ENCODE data around the gene DNPEP.
"Not testable (repeated sequence)": the region's sequence is repeated elsewhere in the genome, so short reads cannot be mapped to it uniquely, and the experiment has no call there.

Gene DNPEP

DNA sequence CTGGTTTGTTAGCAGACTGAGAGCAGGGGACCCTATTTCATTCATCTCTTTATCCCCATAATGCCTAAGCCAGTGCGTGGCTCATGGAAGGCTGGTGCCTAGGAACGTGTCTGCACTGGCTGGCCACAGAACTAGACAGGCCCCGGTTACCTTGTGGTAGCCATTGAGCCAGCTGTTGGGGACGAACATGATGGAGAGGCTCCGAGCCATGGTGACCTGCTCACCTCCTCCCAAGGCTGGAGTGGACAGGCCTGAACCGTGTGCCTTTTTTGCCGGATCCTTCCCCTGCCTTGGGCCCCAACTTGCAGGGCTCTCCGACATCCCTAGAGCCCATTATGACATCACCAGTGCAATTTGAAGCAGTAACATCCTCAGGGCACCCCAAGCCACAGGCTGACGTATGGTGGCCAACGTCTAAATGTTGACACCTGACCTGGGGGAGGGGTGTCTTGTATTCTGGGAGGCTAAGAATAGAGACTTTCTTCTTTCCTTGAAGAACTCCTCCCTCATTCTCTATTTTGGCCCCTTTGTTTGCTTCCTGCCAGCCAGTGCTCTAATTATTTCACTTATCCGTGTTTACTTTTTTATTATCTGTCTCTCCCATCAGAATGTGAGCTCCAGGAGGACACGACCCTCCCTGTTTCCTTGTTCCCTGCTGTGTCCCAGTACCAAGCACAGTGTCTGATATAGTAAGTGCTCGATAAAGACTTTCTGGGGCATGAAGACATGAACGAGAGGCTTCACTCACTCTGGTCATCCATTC, 12.2 kb upstream of the DNPEP start:
- DNase-seq = no peak

DNA sequence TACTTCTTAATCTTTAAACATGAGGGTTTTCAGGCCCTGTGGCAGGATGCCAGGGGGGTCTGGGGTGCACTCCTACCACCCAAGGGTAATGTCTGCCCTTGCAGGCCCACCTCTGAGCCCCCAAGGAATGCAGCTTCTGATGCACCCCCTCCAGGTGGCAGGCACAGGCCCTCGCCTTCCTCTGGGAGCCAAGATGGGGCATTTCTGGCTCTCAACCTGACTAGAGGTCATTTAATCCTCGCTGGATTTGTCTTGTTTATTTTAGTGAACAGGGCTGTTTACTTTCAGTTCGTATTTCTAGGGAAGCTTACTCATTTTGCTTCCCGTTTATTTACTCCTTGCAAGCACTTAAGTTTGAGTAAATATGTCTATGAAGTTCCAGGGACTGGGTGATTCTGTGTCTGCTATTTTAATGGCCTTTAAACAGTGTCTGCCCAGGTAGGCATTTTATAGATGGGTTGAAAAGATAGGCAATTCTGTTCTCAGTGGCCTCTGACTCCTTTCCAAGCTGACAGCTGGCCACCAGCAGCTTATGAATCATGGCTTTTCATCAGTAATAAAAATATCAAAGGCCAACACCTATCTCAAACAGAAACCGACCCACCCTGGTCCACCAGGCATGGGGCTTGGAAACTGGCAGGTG, 11.1 kb upstream of the DNPEP start:
- DNase-seq = no peak

- no peak for DNase-seq
Observed at GRCh38 chr2:219396863-219397457, 9.2 kb upstream of the DNPEP start.

DNA sequence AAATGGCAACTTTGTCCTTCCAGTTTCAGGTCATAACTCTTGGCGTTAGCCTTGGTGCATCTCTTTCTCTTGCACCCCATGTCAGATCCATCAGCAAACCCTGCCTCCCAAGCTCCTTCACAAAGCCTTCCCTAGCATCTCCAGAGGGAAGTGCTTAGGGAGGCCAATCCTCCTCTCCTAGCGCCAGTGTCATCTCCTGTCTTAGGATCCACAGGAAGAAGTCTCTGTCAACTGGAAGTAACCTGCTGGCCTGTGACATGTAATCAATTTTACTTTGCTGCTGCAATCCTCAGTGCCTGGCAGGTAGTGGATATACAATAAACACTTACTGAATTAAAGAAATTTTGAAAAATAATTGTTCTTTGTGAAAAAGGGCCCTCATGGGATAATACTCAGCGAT, 7.9 kb upstream of the DNPEP start:
- no peak for DNase-seq

DNA sequence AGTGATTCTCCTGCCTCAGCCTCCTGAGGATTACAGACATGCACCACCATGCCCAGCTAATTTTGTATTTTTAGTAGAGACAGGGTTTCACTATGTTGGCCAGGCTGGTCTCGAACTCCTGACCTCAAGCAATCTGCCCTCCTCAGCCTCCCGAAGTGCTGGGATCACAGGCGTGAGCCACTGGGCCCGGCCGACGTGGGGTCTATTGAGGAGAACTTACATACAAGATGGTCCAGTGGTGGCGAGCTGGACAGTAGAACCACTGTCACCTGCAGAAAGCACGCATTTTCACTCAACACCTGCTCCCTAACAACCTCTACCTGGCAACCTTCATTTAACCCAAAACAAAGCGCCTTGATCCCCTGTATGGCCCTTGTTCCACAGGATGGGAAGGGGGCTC, 7.3 kb upstream of the DNPEP start:
- not testable (repeated sequence) for DNase-seq

DNA sequence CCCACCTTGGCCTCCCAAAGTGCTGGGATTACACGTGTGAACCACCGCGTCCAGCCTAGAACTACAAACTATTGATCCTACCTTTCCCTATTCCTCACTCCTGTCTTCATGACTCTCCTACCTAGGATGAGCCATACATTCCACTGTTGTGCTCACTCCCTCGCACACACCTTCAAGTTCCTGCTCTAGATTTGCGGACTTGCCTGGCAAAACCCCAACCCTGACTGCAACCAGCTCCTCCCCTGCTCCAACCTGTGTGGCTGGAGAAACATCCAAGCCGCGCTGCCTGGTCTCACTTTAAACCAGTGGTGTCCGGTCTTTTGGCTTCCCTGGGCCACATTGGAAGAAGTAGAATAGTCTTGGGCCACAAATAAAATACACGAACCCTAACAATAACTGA, 5.0 kb upstream of the DNPEP start:
- no peak for DNase-seq

DNA sequence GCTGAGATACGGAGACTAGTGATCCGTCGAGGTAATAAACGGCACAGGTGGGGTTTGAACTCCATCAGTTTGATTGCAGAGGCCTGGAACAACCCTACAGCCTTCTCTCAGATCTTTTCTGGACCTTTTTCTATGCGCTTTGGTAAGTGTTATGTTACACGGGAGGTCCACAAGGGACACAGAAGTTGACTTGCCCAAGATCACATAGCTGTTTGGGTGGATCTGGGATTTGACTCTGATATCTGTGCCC, 1.1 kb upstream of the DNPEP start:
- DNase-seq = no peak

- DNase-seq = peak; percentile 84
Observed at GRCh38 chr2:219388121-219388906, 602 bp upstream of the DNPEP start.

GRCh38 chr2:219386532-219387280, 1.0 kb downstream of the DNPEP start:
- no peak for DNase-seq

DNA sequence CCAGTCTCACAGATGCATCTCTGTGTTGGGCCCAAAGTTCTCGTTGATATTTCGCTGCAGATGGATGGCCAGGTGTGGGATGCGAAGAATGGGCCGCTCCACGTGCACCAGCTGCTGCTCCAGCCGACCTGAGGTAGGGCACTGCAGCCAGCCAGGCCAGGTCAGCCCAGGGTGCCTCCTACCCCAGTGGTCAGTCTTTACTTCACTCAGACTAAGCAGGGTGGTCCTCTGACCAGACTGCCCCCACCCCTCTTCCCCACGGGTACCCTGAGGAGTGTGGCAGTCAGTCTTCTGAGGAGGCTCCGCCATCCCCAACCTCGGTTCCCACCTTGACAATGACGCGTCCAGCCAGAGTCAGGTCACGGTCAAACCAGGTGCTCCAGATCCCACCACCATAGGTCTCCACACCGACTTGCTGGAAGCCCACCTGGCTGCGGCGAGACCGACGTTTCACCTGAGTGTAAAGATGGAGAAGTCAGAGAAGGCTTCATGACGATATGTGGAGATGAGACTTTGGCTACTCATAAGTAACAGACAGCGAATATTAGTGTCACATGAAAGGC, 1.7 kb downstream of the DNPEP start:
- no peak for DNase-seq

GRCh38 chr2:219384859-219385258, 2.9 kb downstream of the DNPEP start:
- no peak for DNase-seq

DNA sequence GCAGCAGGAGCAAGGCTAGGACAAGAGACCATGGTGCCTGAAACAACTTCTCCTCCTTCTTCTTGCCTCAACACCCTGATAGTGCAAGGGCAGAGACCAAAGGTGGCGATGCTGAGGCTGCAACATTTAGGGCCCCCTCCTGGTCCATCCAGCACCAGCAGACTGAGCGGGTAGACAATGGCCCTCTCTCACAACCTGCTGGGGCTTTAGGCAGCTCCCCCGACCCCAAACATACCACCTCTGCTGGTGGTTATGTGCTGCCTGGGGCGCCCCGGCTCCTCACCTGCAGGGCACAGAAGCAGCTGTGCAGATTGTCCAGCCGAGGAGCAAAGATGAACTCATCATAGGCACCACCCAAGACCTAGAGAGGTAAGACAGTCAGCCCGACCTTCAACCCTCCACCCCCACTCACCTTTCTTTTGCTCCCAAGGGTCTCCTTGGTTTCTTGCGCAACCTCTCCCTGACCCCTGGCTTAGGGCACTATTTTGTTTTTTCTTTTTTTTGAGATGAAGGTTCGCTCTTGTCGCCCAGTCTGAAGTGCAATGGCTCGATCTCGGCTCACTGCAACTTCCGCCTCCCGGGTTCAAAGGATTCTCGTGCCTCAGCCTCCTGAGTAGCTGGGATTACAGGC, 3.5 kb downstream of the DNPEP start:
- DNase-seq = no peak

- no peak for DNase-seq
Observed at GRCh38 chr2:219381448-219381847, 6.3 kb downstream of the DNPEP start.

DNA sequence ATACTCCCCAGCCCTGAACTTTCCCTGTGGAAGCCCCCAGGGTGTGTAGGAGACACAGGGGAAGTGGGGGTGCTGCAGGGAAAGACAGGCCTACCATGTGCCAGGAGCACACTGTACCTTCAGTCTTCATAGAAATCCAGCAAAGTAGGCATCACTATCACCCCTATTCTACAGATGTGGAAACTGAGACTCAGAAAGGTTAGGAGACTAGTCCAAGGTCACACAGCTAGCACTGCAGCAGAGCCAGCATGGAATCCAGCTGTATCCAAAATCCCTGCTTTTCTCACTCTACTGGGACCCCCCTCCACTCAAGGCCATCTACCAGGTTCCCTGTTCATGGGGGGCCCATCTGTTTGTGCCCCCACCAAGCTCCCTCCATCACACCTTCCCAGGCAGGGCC, 6.8 kb downstream of the DNPEP start:
- DNase-seq = no peak

DNA sequence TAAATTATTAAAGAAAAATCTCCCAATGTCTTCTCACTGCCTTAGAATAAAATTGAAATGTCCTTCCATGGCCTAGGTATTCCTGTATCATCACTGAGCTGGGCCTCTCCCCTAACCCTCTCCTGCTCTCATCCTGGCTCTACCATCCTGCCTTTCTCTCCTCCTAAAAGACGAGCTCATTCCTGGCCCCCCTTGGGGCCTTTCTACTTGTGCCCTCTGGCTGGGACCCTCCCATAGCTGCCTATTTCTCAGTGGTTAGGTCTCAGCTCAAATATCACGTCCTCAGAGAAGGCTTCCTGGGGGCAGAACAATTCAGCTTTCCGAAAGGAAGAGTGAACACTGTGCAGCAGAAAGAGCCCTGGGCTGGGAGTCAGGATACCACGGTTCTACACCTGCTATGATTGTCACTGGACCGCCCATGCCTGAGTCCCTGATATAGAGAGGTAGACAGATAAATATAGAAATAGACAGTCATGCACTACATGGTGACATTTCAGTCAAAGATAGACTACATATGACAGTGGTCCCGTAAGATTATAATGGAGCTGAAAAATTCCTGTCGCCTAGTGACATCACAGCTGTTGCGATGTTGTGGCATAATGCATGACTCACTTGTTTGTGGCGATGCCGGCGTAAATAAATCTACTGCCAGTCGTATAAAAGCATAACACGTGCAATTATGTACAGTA, 9.4 kb downstream of the DNPEP start:
- DNase-seq = no peak

- DNase-seq = peak; percentile 10
Observed at GRCh38 chr2:219369447-219369861, 18.3 kb downstream of the DNPEP start.

DNA sequence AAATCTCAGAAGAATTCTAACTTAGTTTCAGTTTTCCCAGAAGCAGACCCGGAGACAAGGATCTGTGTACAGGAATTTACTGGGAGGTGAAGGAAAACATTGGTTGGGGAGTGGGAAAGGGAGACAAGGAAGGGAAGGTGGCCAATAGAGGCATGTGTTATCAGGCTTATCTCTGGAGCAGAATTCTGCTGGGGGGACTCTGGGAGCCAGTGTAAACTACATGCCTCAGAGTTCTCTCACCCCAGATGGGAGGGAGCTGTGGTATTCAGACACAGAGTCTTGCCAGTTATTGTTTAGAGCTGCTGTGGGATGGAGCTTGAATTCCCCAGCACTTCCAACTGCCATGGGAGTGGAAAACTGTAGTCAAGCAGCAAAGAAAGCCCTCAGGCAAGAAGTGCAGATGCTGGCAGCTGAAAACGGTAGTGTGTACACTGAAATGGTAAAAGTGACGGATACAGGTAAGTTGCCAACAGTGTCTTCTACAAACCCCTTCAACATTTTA, 19.0 kb downstream of the DNPEP start:
- DNase-seq = no peak

DNA sequence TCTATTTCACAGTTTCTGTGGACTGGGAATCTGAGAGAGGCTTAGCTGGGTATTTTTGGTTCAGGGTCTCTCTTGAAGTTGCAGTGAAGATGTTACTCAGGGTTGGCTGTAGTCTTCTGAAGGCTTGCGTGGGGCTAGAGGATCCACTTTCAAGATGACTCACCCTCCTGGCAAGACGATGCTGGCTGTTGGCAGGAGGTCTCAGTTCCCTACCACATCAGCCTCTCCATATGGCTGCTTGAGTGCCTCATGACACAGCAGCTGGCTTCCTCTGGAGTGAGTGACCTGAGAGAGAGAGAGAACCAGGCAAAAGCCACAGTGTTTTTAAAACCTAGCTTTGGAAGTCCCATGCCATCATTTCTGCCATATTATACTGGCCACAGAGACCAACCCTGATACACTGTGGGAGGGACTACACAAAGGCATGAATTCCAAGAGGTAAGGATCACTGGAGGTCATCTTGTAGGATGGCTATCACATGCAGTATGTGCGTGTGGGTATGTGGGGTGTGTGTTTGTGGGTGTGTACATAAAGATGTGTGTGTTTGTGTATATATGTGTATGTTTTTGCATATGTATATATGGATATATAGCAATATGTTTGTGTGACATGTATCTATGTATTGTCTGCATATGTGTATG, 25.1 kb downstream of the DNPEP start:
- peak; percentile 87 for DNase-seq

GRCh38 chr2:219362072-219362471, 25.6 kb downstream of the DNPEP start:
- no peak for DNase-seq

DNA sequence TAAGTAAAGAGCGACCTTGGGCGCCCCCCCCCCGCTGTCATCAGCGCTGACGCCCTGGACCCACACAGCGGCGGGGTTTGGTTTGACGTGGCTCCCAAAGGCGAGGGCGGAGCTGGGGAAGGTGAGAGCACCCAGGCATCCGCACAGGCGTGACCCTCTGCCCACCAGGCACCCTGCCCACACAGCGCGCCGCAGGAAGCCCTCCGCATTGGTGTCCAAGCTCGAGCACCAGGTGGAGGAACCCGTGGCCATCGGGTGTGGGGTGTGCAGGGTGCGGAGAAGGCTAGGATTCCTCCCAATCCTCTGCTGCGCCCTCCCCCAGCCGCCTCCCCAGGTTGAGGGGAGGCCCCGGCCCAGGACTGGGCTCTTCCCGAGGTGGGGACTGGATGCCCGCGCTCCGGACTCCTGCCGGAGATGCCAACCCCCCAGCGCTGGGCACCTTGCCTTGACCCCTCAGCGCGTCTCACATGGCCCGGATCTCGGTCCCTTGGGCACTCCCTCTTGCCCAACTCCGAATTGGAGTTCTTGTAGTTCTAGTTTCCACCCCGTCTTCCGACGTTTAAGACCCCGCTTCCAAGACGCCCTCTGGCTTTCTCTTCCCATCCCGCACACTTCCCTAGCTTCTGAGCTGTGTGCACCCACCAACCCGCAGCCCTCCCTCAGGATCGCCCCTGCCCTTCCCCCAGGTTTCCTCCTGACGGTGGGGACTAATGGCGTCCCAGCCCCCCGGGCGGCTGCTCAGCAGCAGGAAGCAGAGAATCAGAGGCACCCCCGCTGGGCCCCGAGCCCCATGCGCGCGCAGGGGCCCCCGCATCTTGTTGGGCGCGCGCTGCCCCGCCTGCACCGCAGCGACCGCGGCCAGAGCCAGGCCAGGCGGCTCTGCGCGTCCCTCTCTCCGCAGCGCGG, 29.3 kb downstream of the DNPEP start:
- DNase-seq = no peak
